DND-41 (cell line): Measurements from ENCODE around the gene CPA4.

ENCODE experiments used
- ATAC-seq: fragments of 200-7000 bp; cut with Tn5 transposase; 3 replicates; pipeline ENCODE4 v1.9.1; 2021; ENCODE audit warnings: low read depth; ENCODE audit not compliant: insufficient read depth
- DNase-seq: peaks from one replicate; pipeline ENCODE4 v3.0.0-alpha.2; 2020
- H2AFZ ChIP-seq: 2 replicates; pipeline ENCODE4 v1.6.0; 2012; ENCODE audit warnings: low read depth, low read length
- H3K27ac ChIP-seq: 2 replicates; pipeline ENCODE4 v1.5.1; 2012; ENCODE audit warnings: low read length, inconsistent platforms
- H3K27me3 ChIP-seq: fragments of 200-600 bp; sonication (generic); 2 replicates; pipeline ENCODE4 v1.6.0; 2012; ENCODE audit warnings: low read length, mild to moderate bottlenecking, inconsistent platforms; ENCODE audit not compliant: insufficient read depth, poor library complexity
- H3K36me3 ChIP-seq: 2 replicates; pipeline ENCODE4 v1.5.1; 2012; ENCODE audit warnings: low read length, inconsistent platforms; ENCODE audit not compliant: insufficient read depth
- H3K4me1 ChIP-seq: 2 replicates; pipeline ENCODE4 v1.5.1; 2012; ENCODE audit warnings: mild to moderate bottlenecking, low read length; ENCODE audit not compliant: insufficient read depth
- H3K4me2 ChIP-seq: 2 replicates; pipeline ENCODE4 v1.6.0; 2012; ENCODE audit warnings: mild to moderate bottlenecking, moderate library complexity, low read length, inconsistent platforms; ENCODE audit not compliant: insufficient read depth
- H3K4me3 ChIP-seq, 2 experiments: fragments of 200-600 bp in 1 of 2; shearing (Covaris generic) in 1 of 2; 2 replicates each; pipeline ENCODE4 v1.5.1; 2012 to 2016; ENCODE audit warnings: inconsistent platforms in 2 of 2, low read length in 2 of 2, mild to moderate bottlenecking in 2 of 2, low read depth in 1 of 2, moderate library complexity in 1 of 2
- H3K79me2 ChIP-seq: 2 replicates; pipeline ENCODE4 v1.6.0; 2012; ENCODE audit warnings: low read length, inconsistent platforms; ENCODE audit not compliant: insufficient read depth
- H3K9ac ChIP-seq: 2 replicates; pipeline ENCODE4 v1.6.0; 2012; ENCODE audit warnings: low read depth, mild to moderate bottlenecking, inconsistent platforms, low read length, moderate library complexity
- H3K9me3 ChIP-seq: 2 replicates; pipeline ENCODE4 v1.5.1; 2012; ENCODE audit warnings: low read length, moderate library complexity, mild to moderate bottlenecking, inconsistent platforms; ENCODE audit not compliant: insufficient read depth, severe bottlenecking
- H4K20me1 ChIP-seq: 2 replicates; pipeline ENCODE4 v1.6.0; 2012; ENCODE audit warnings: low read length; ENCODE audit not compliant: insufficient read depth
- EZH2 ChIP-seq: IDR thresholded peaks from 3 replicates; pipeline ENCODE4 v1.6.1; 2012; ENCODE audit warnings: borderline replicate concordance, low read depth, mild to moderate bottlenecking, moderate library complexity, low read length, inconsistent platforms; ENCODE audit not compliant: severe bottlenecking
- TF ChIP-seq, protein P1 (sequence below): IDR thresholded peaks from 2 replicates; pipeline ENCODE4 v1.5.1; 2012; ENCODE audit warnings: borderline replicate concordance, low read length, moderate library complexity, mild to moderate bottlenecking; ENCODE audit not compliant: poor library complexity, severe bottlenecking; ENCODE audit errors: extremely low read depth

The CPA4 gene

DNA sequence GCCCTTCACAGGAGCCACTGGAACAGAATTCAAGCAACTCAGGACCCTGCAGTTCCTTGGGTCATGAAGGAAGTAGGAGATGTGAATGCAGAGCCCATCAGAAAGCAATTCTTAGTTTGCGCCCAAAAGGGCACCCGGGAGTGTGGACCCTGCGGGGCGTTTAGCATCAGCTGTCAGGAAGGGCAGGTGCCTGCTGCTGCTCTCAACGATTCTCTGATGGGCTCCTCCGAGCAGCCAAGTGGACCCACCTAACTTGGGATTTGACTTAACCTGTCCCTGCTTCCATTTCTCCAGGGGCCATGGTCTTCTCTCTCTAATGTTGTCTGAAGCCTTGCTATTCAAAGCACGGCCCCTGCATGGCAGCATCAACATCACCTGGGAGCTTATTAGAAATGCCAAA is 68.7 kb downstream of the CPA4 start:
- no peak for TF ChIP-seq EZH2
- TF ChIP-seq, protein P1, sequence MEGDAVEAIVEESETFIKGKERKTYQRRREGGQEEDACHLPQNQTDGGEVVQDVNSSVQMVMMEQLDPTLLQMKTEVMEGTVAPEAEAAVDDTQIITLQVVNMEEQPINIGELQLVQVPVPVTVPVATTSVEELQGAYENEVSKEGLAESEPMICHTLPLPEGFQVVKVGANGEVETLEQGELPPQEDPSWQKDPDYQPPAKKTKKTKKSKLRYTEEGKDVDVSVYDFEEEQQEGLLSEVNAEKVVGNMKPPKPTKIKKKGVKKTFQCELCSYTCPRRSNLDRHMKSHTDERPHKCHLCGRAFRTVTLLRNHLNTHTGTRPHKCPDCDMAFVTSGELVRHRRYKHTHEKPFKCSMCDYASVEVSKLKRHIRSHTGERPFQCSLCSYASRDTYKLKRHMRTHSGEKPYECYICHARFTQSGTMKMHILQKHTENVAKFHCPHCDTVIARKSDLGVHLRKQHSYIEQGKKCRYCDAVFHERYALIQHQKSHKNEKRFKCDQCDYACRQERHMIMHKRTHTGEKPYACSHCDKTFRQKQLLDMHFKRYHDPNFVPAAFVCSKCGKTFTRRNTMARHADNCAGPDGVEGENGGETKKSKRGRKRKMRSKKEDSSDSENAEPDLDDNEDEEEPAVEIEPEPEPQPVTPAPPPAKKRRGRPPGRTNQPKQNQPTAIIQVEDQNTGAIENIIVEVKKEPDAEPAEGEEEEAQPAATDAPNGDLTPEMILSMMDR, result no peak
- no peak overlapping the region for H3K4me2 ChIP-seq
- DNase-seq (no peak), ATAC-seq (no peak)
- H3K36me3 ChIP-seq, result no peaks in the 10 kb centered on the region
- no peak overlapping the region for H3K4me3 ChIP-seq
- no peak overlapping the region for H3K9ac ChIP-seq
- no peak overlapping the region for H2AFZ ChIP-seq
- no peak overlapping the region for H3K27ac ChIP-seq
- no peaks in the 10 kb centered on the region for H4K20me1 ChIP-seq
- peaks cover 7% of the 10 kb centered on the region for H3K9me3 ChIP-seq
- no peaks in the 10 kb centered on the region for H3K4me1 ChIP-seq
- H3K27me3 ChIP-seq, result no peaks in the 10 kb centered on the region
- H3K79me2 ChIP-seq, result no peaks in the 10 kb centered on the region

- ATAC-seq, result no peak
- no peaks in the 10 kb centered on the region for H3K4me1 ChIP-seq
Observed at GRCh38 chr7:130362251-130362816, 69.4 kb downstream of the CPA4 start.

DNA sequence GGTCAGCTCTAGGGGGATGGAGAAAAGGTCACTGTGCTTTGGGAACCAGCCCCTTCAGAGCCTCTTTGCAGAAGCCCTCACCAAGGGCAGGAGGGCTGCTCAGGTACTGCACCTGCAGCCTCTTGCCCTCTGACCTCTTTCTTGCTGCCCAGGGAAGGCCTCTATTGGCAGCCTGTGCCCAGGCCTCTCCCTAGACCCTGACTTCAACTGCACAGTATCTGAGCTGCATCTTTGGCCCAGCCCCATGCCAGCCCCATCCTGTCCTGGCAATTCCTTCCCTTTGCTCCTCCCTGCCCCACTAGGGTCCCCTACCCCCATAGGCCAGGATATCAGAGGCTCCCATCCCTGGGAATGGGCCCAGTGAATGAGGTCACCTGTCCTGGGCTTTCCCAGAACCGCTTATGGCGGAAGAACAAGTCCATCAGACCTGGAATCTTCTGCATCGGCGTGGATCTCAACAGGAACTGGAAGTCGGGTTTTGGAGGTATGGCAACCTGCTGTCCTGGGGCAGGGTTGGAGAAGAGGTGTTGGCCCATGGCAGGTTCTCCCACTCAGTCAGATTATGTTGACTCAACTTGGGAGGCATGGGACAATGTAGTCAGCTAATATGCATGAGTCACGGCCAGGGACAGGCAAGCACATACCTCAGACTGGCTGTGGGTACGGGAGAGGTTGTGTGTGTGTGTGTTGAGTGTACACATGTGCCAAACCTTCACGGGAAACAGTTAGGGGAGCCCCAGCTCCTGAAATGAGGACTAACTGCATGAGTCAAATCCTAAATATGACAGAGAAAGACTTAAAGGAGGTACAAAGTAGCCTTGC is 70.3 kb downstream of the CPA4 start:
- Histone ChIP-seq H3K4me1 (no peaks in the 10 kb centered on the region), H3K9me3 (peaks cover 7% of the 10 kb centered on the region), H3K4me3 (no peak overlapping the region), H3K27me3 (no peaks in the 10 kb centered on the region), H3K4me2 (no peak overlapping the region), H3K36me3 (no peaks in the 10 kb centered on the region), H4K20me1 (no peaks in the 10 kb centered on the region), H3K27ac (no peak overlapping the region), H2AFZ (no peak overlapping the region), H3K9ac (no peak overlapping the region), H3K79me2 (no peaks in the 10 kb centered on the region)
- TF ChIP-seq, protein P1, result no peak
- no peak for TF ChIP-seq EZH2
- DNase-seq, result no peak
- no peak for ATAC-seq

More at GRCh38 chr7:130362251-130362816, 69.4 kb downstream of the CPA4 start:
- no peak for DNase-seq
- Histone ChIP-seq H3K4me2 (no peak overlapping the region), H3K27ac (no peak overlapping the region), H3K9me3 (peaks cover 7% of the 10 kb centered on the region), H3K27me3 (no peaks in the 10 kb centered on the region), H2AFZ (no peak overlapping the region), H3K36me3 (no peaks in the 10 kb centered on the region), H3K9ac (no peak overlapping the region), H3K79me2 (no peaks in the 10 kb centered on the region), H3K4me3 (no peak overlapping the region), H4K20me1 (no peaks in the 10 kb centered on the region)
- TF ChIP-seq, protein P1, result no peak
- TF ChIP-seq EZH2, result no peak
